Loucy (cell line): ENCODE data around the gene CRYL1.

Experiments used
- H2AFZ ChIP-seq: fragments of 200-600 bp; sonication (generic); 2 replicates; pipeline ENCODE4 v1.6.0; 2016; ENCODE audit warnings: antibody characterized with exemption, mild to moderate bottlenecking, low read length, moderate library complexity
- H3F3A ChIP-seq: fragments of 200-600 bp; 2 replicates; pipeline ENCODE4 v1.6.0; 2016; ENCODE audit warnings: antibody characterized with exemption, low read depth, mild to moderate bottlenecking
- H3K27me3 ChIP-seq: fragments of 200-600 bp; sonication (generic); 2 replicates; pipeline ENCODE4 v1.6.1; 2014; ENCODE audit warnings: low read length, mild to moderate bottlenecking; ENCODE audit not compliant: insufficient read depth, poor library complexity, severe bottlenecking
- H3K36me3 ChIP-seq: fragments of 200-600 bp; sonication (generic); 2 replicates; pipeline ENCODE4 v1.6.1; 2016; ENCODE audit warnings: low read length; ENCODE audit not compliant: insufficient read depth
- H3K4me1 ChIP-seq: fragments of 200-600 bp; sonication (generic); 2 replicates; pipeline ENCODE4 v1.5.1; 2014; ENCODE audit warnings: low read length, mild to moderate bottlenecking; ENCODE audit not compliant: insufficient read depth, poor library complexity, severe bottlenecking
- H3K4me2 ChIP-seq: fragments of 200-600 bp; sonication (generic); 2 replicates; pipeline ENCODE4 v1.6.0; 2014; ENCODE audit warnings: antibody characterized with exemption, low read length, low read depth, mild to moderate bottlenecking; ENCODE audit not compliant: poor library complexity, severe bottlenecking
- H3K4me3 ChIP-seq: fragments of 200-600 bp; sonication (generic); 2 replicates; pipeline ENCODE4 v1.5.1; 2014; ENCODE audit warnings: low read length, mild to moderate bottlenecking, mixed read lengths; ENCODE audit not compliant: poor library complexity, severe bottlenecking
- H3K79me2 ChIP-seq: fragments of 200-600 bp; sonication (generic); 2 replicates; pipeline ENCODE4 v1.6.1; 2014; ENCODE audit warnings: low read length; ENCODE audit not compliant: insufficient read depth
- H3K9ac ChIP-seq: fragments of 200-600 bp; sonication (generic); 2 replicates; pipeline ENCODE4 v1.6.0; 2014; ENCODE audit warnings: mild to moderate bottlenecking, low read depth, low read length, moderate library complexity; ENCODE audit not compliant: poor library complexity, severe bottlenecking
- H3K9me2 ChIP-seq: fragments of 200-600 bp; sonication (generic); replicated peaks from 2 replicates; pipeline ENCODE4 v1.6.1; 2016; ENCODE audit warnings: low read depth, low read length, mixed read lengths
- H3K9me3 ChIP-seq: fragments of 200-600 bp; sonication (generic); 2 replicates; pipeline ENCODE4 v1.6.1; 2014; ENCODE audit warnings: mild to moderate bottlenecking, antibody characterized with exemption, low read length, low read depth; ENCODE audit not compliant: insufficient read depth
- H4K20me1 ChIP-seq: fragments of 200-600 bp; sonication (generic); 2 replicates; pipeline ENCODE4 v1.6.0; 2014; ENCODE audit warnings: antibody characterized with exemption, low read length, mild to moderate bottlenecking; ENCODE audit not compliant: insufficient read depth, poor library complexity, severe bottlenecking
- EZH2phosphoT487 ChIP-seq: fragments of 200-600 bp; IDR thresholded peaks from 2 replicates; pipeline ENCODE4 v1.6.1; 2018; ENCODE audit warnings: antibody characterized with exemption, mild to moderate bottlenecking, moderate library complexity, borderline replicate concordance
- TF ChIP-seq, protein P1 (sequence below): fragments of 200-600 bp; sonication (generic); conservative IDR thresholded peaks from 2 replicates; pipeline ENCODE4 v1.5.1; 2014; ENCODE audit warnings: mild to moderate bottlenecking, antibody characterized with exemption, low read length

Gene CRYL1

GRCh38 chr13:20525144-20525600 is 485 bp downstream of the CRYL1 start:
- no peaks in the 10 kb centered on the region for H3K9me3 ChIP-seq
- peak overlapping the region; percentile 77 for H3K9ac ChIP-seq
- no peaks in the 10 kb centered on the region for H3K27me3 ChIP-seq
- no peak for TF ChIP-seq EZH2phosphoT487
- TF ChIP-seq, protein P1, sequence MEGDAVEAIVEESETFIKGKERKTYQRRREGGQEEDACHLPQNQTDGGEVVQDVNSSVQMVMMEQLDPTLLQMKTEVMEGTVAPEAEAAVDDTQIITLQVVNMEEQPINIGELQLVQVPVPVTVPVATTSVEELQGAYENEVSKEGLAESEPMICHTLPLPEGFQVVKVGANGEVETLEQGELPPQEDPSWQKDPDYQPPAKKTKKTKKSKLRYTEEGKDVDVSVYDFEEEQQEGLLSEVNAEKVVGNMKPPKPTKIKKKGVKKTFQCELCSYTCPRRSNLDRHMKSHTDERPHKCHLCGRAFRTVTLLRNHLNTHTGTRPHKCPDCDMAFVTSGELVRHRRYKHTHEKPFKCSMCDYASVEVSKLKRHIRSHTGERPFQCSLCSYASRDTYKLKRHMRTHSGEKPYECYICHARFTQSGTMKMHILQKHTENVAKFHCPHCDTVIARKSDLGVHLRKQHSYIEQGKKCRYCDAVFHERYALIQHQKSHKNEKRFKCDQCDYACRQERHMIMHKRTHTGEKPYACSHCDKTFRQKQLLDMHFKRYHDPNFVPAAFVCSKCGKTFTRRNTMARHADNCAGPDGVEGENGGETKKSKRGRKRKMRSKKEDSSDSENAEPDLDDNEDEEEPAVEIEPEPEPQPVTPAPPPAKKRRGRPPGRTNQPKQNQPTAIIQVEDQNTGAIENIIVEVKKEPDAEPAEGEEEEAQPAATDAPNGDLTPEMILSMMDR, result no peak
- H2AFZ ChIP-seq, result peak overlapping the region; percentile 98
- no peaks in the 10 kb centered on the region for H4K20me1 ChIP-seq
- 0 out of 2 replicates have a peak, but pooled peaks cover 4% of the 10 kb centered on the region for H3K79me2 ChIP-seq
- H3K4me2 ChIP-seq, result peak overlapping the region; percentile 88
- H3K9me2 ChIP-seq, result no peaks in the 10 kb centered on the region
- H3F3A ChIP-seq, result no peaks in the 10 kb centered on the region
- H3K4me3 ChIP-seq, result peak overlapping the region; percentile 76
- H3K4me1 ChIP-seq, result peaks cover 14% of the 10 kb centered on the region
- no peaks in the 10 kb centered on the region for H3K36me3 ChIP-seq

DNA sequence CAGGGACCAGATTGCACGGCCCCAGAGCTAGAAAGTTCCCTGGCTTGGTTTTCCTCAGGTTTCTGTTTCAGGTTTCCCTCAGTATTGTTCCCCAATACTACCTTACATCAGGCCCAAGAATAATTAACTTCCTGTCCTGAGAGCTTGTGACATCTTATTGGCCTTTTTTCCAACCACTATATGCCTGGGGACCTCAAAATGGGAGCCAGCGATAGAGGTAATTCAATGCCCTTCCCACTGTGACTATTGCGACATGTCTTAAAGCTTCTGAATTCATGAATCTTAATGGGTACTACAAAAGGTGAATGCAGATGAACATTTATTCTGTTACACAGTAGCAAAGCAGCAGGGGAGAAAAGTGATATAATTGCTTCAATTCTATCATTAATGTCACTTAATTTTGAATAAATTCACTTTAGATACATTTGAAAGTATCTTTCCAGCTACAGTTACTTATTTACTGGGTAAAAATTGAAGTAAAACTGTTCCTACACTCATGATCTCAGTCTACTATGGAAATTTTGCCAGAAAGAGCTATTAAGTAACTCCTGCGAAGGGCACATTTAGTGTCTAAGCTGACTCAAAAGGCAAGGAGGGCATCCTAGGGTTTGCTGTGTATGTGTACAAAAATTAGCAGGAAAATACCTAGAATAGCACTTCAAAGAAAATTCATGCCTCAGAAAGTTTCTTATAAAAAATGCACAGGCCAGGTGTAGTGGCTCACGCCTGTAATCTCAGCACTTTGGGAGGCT is 4.1 kb downstream of the CRYL1 start:
- Histone ChIP-seq H3K27me3 (no peaks in the 10 kb centered on the region), H3F3A (no peaks in the 10 kb centered on the region), H3K36me3 (no peaks in the 10 kb centered on the region), H3K9ac (no peak overlapping the region), H3K4me3 (no peak overlapping the region), H3K4me2 (no peak overlapping the region), H3K4me1 (peaks cover 10% of the 10 kb centered on the region), H2AFZ (no peak overlapping the region), H3K9me3 (no peaks in the 10 kb centered on the region), H4K20me1 (no peaks in the 10 kb centered on the region), H3K79me2 (0 out of 2 replicates have a peak, but pooled peaks cover 4% of the 10 kb centered on the region), H3K9me2 (no peaks in the 10 kb centered on the region)
- TF ChIP-seq EZH2phosphoT487, result no peak
- TF ChIP-seq, protein P1, result no peak

GRCh38 chr13:20519875-20520274 is 5.8 kb downstream of the CRYL1 start:
- no peaks in the 10 kb centered on the region for H3K9me3 ChIP-seq
- H3K9me2 ChIP-seq, result no peaks in the 10 kb centered on the region
- no peak overlapping the region for H3K4me2 ChIP-seq
- no peaks in the 10 kb centered on the region for H4K20me1 ChIP-seq
- no peaks in the 10 kb centered on the region for H3F3A ChIP-seq
- H3K36me3 ChIP-seq, result no peaks in the 10 kb centered on the region
- TF ChIP-seq, protein P1, result no peak
- no peak for TF ChIP-seq EZH2phosphoT487
- H3K79me2 ChIP-seq, result no peaks in the 10 kb centered on the region
- no peak overlapping the region for H3K9ac ChIP-seq
- no peak overlapping the region for H3K4me3 ChIP-seq
- H2AFZ ChIP-seq, result no peak overlapping the region
- no peaks in the 10 kb centered on the region for H3K27me3 ChIP-seq
- H3K4me1 ChIP-seq, result peaks cover under 1% of the 10 kb centered on the region
